Measurements from ENCODE around the gene TCF21. TPM values are rescaled to one million over a fixed set of nuclear protein-coding genes. Genes with fewer than 3 reads are reported as not detected.

Gene TCF21
- total RNA-seq, 1 donor from 2014 or later: not detected

- H3K4me1 Mint-ChIP-seq (ENCODE audit: unreplicated experiment): peaks cover 6% of the 10 kb centered on the region
- no peaks in the 10 kb centered on the region for H3K36me3 Mint-ChIP-seq (ENCODE audit: low read depth, unreplicated experiment)
- DNase-seq (ENCODE audit: low spot score): no peak
- TF ChIP-seq, protein P1, sequence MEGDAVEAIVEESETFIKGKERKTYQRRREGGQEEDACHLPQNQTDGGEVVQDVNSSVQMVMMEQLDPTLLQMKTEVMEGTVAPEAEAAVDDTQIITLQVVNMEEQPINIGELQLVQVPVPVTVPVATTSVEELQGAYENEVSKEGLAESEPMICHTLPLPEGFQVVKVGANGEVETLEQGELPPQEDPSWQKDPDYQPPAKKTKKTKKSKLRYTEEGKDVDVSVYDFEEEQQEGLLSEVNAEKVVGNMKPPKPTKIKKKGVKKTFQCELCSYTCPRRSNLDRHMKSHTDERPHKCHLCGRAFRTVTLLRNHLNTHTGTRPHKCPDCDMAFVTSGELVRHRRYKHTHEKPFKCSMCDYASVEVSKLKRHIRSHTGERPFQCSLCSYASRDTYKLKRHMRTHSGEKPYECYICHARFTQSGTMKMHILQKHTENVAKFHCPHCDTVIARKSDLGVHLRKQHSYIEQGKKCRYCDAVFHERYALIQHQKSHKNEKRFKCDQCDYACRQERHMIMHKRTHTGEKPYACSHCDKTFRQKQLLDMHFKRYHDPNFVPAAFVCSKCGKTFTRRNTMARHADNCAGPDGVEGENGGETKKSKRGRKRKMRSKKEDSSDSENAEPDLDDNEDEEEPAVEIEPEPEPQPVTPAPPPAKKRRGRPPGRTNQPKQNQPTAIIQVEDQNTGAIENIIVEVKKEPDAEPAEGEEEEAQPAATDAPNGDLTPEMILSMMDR (IDR thresholded peaks at IDR 0.05; ENCODE audit: unreplicated experiment): no peak
- H3K27me3 Mint-ChIP-seq (ENCODE audit: unreplicated experiment): no peaks in the 10 kb centered on the region
- H3K27ac Mint-ChIP-seq (ENCODE audit: unreplicated experiment): no peak overlapping the region
- no peak overlapping the region for H3K4me3 Mint-ChIP-seq (ENCODE audit: unreplicated experiment)
- H3K9me3 Mint-ChIP-seq (ENCODE audit: unreplicated experiment): no peaks in the 10 kb centered on the region
Observed at GRCh38 chr6:133880006-133880405, 8.9 kb upstream of the TCF21 start.

- Mint-ChIP-seq H3K4me1 (ENCODE audit: unreplicated experiment) (peaks cover 6% of the 10 kb centered on the region), H3K36me3 (ENCODE audit: low read depth, unreplicated experiment) (no peaks in the 10 kb centered on the region), H3K9me3 (ENCODE audit: unreplicated experiment) (no peaks in the 10 kb centered on the region), H3K4me3 (ENCODE audit: unreplicated experiment) (no peak overlapping the region), H3K27me3 (ENCODE audit: unreplicated experiment) (no peaks in the 10 kb centered on the region), H3K27ac (ENCODE audit: unreplicated experiment) (no peak overlapping the region)
- no peak for DNase-seq (ENCODE audit: low spot score)
- TF ChIP-seq, protein P1 (IDR thresholded peaks at IDR 0.05; ENCODE audit: unreplicated experiment): no peak
Observed at GRCh38 chr6:133880896-133881295, 8.0 kb upstream of the TCF21 start.

DNA sequence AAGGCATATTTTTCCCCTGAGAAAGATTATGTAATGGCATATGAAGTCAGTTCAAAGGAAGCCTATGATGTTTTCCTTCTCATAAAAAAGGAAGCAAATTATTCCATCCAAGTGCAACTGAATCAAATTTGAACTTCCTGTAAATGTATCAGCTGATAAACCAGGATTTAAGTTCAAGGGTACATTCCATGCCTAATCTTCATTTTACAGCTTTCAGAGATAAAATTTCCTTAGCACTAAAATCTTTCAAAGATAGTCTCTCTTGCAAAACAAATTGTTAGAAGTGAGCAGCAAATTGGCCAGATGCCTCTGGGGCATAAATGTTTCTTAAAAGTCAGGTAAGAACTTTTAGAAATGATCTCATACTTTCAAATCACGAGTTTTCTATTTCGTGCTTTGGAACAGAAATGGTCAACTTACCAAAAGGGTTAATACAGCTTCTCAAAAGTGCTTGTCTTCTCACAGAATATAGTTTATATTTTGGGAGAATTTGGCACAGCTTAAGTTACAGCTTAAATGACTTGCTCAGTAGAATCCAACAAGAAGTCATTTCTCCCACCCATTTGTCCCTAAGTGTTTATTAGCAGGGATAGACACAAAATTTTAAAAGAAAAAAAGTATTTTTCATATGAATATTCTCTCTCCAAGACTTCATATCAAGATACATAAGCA, 2.7 kb upstream of the TCF21 start:
- H3K27me3 Mint-ChIP-seq (ENCODE audit: unreplicated experiment): peaks cover 15% of the 10 kb centered on the region
- TF ChIP-seq, protein P1 (IDR thresholded peaks at IDR 0.05; ENCODE audit: unreplicated experiment): no peak
- no peaks in the 10 kb centered on the region for H3K9me3 Mint-ChIP-seq (ENCODE audit: unreplicated experiment)
- no peak overlapping the region for H3K27ac Mint-ChIP-seq (ENCODE audit: unreplicated experiment)
- no peaks in the 10 kb centered on the region for H3K36me3 Mint-ChIP-seq (ENCODE audit: low read depth, unreplicated experiment)
- H3K4me3 Mint-ChIP-seq (ENCODE audit: unreplicated experiment): no peak overlapping the region
- DNase-seq (ENCODE audit: low spot score): no peak
- peaks cover 20% of the 10 kb centered on the region for H3K4me1 Mint-ChIP-seq (ENCODE audit: unreplicated experiment)

DNA sequence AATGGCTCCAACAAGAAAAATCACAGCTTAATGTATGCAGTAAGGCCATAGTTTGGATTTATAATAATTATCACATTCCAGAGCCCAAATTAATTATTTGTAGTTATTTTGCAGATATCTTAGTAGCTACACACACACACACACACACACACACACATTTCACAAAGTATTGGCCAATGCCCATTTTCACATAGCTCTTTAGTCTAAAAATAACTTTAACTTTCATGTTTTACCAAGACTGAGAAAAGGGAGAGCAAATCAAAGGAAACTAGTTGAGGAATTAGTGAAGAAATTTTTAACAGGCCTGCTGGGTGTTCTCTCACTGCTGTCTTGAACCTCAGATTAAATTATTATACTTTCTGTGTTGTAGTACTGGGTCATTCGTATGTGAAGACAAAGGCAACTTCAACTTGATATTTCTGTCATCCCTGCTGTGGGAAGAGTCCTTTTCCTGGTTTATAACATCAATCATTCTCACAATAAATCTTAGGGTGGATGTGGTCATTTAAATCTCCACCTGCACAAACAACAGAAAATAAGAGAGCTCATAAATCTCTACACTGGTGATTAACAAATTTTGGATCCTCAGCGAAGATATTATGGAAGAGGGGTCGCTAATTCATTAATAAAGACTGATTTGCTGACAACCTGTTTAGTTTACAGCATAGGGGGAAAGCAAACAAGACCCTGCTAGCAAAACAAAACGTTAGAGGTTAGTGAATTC, 1.6 kb upstream of the TCF21 start:
- H3K27me3 Mint-ChIP-seq (ENCODE audit: unreplicated experiment): peaks cover 17% of the 10 kb centered on the region
- H3K4me3 Mint-ChIP-seq (ENCODE audit: unreplicated experiment): no peak overlapping the region
- TF ChIP-seq, protein P1 (IDR thresholded peaks at IDR 0.05; ENCODE audit: unreplicated experiment): no peak
- DNase-seq (ENCODE audit: low spot score): no peak
- H3K4me1 Mint-ChIP-seq (ENCODE audit: unreplicated experiment): peaks cover 23% of the 10 kb centered on the region
- no peaks in the 10 kb centered on the region for H3K36me3 Mint-ChIP-seq (ENCODE audit: low read depth, unreplicated experiment)
- no peak overlapping the region for H3K27ac Mint-ChIP-seq (ENCODE audit: unreplicated experiment)
- H3K9me3 Mint-ChIP-seq (ENCODE audit: unreplicated experiment): no peaks in the 10 kb centered on the region

DNA sequence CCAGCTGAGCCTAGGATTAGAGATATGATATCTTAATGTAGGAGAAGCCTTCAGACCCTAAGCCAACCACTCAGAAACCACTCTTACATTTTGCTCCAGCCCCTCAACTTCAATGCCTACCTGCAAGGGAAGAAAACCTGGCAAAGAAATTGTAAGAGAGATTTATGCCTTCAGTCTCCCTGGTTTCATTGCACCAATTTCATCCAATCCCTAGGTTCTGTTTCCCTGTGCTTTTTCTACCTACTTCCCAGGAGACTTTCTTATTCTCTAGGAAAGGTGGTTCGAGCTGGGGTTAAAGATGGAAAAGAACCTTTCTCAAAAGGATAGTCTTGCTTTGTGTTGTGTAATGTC, 1.1 kb upstream of the TCF21 start:
- TF ChIP-seq, protein P1 (IDR thresholded peaks at IDR 0.05; ENCODE audit: unreplicated experiment): no peak
- no peak for DNase-seq (ENCODE audit: low spot score)
- Mint-ChIP-seq H3K36me3 (ENCODE audit: low read depth, unreplicated experiment) (no peaks in the 10 kb centered on the region), H3K4me1 (ENCODE audit: unreplicated experiment) (peaks cover 24% of the 10 kb centered on the region), H3K4me3 (ENCODE audit: unreplicated experiment) (no peak overlapping the region), H3K27ac (ENCODE audit: unreplicated experiment) (no peak overlapping the region), H3K27me3 (ENCODE audit: unreplicated experiment) (peaks cover 17% of the 10 kb centered on the region), H3K9me3 (ENCODE audit: unreplicated experiment) (no peaks in the 10 kb centered on the region)
